Measurements from ENCODE around the gene ERBB4.
A peak's percentile ranks its signal among the peaks of the same experiment; 100 is the strongest.

Gene ERBB4

GRCh38 chr2:212548455-212548819 lies 9.8 kb upstream of the ERBB4 start:
- no peaks in the 10 kb centered on the region for H3K36me3 ChIP-seq
- TF ChIP-seq CTCF (IDR thresholded peaks at IDR 0.05; ENCODE audit: low read depth, low read length): 0 out of 2 replicates have a peak, but pooled peaks have one; percentile 23
- no peaks in the 10 kb centered on the region for H3K27me3 ChIP-seq (ENCODE audit: insufficient read depth, low read depth, severe bottlenecking)
- no peak overlapping the region for H3K27ac ChIP-seq
- H3K9me3 ChIP-seq (ENCODE audit: severe bottlenecking): no peaks in the 10 kb centered on the region
- DNase-seq: no peak
- H3K4me3 ChIP-seq (ENCODE audit: low read depth, low read length): no peak overlapping the region

- Histone ChIP-seq H3K27ac (no peak overlapping the region), H3K27me3 (ENCODE audit: insufficient read depth, low read depth, severe bottlenecking) (no peaks in the 10 kb centered on the region), H3K4me3 (ENCODE audit: low read depth, low read length) (no peak overlapping the region), H3K36me3 (no peaks in the 10 kb centered on the region), H3K9me3 (ENCODE audit: severe bottlenecking) (no peaks in the 10 kb centered on the region)
- no peak for DNase-seq
- no peak for TF ChIP-seq CTCF (IDR thresholded peaks at IDR 0.05; ENCODE audit: low read depth, low read length)
These were observed 9.3 kb upstream of the ERBB4 start for GRCh38 chr2:212547716-212548454.

- no peak for DNase-seq
- Histone ChIP-seq H3K27me3 (ENCODE audit: insufficient read depth, low read depth, severe bottlenecking) (no peaks in the 10 kb centered on the region), H3K36me3 (no peaks in the 10 kb centered on the region), H3K27ac (no peak overlapping the region), H3K4me3 (ENCODE audit: low read depth, low read length) (no peak overlapping the region), H3K9me3 (ENCODE audit: severe bottlenecking) (no peaks in the 10 kb centered on the region)
- TF ChIP-seq CTCF (IDR thresholded peaks at IDR 0.05; ENCODE audit: low read depth, low read length): no peak
These were observed 8.1 kb upstream of the ERBB4 start for GRCh38 chr2:212546669-212547068.

- Histone ChIP-seq H3K4me3 (ENCODE audit: low read depth, low read length) (no peak overlapping the region), H3K36me3 (no peaks in the 10 kb centered on the region), H3K27ac (no peak overlapping the region), H3K9me3 (ENCODE audit: severe bottlenecking) (no peaks in the 10 kb centered on the region), H3K27me3 (ENCODE audit: insufficient read depth, low read depth, severe bottlenecking) (peaks cover 22% of the 10 kb centered on the region)
- no peak for DNase-seq
- no peak for TF ChIP-seq CTCF (IDR thresholded peaks at IDR 0.05; ENCODE audit: low read depth, low read length)
These were observed 1.7 kb upstream of the ERBB4 start for GRCh38 chr2:212540341-212540740.

- Histone ChIP-seq H3K4me3 (ENCODE audit: low read depth, low read length) (peak overlapping the region; percentile 84), H3K27me3 (ENCODE audit: insufficient read depth, low read depth, severe bottlenecking) (peaks cover 22% of the 10 kb centered on the region), H3K9me3 (ENCODE audit: severe bottlenecking) (no peaks in the 10 kb centered on the region), H3K27ac (no peak overlapping the region), H3K36me3 (no peaks in the 10 kb centered on the region)
- peak; percentile 10 for DNase-seq
- no peak for TF ChIP-seq CTCF (IDR thresholded peaks at IDR 0.05; ENCODE audit: low read depth, low read length)
These were observed 674 bp upstream of the ERBB4 start for GRCh38 chr2:212539072-212539880.
